HEK293 (cell line): ENCODE measurements around the gene MAL.

Experiments
- CTCF ChIP-seq: fragments of 450-650 bp; formaldehyde crosslinking; IDR thresholded peaks from 2 replicates; pipeline ENCODE4 v1.5.1; 2016; ENCODE audit warnings: missing biosample characterization, missing genetic modification characterization
- ELK4 ChIP-seq: IDR thresholded peaks from 2 replicates; pipeline ENCODE4 v1.6.1; 2011; ENCODE audit warnings: mild to moderate bottlenecking, low read depth, low read length, borderline replicate concordance
- GLI2 ChIP-seq: fragments of 450-650 bp; formaldehyde crosslinking; IDR thresholded peaks from 2 replicates; pipeline ENCODE4; 2017; ENCODE audit warnings: missing biosample characterization, missing genetic modification characterization, low read depth, borderline replicate concordance
- TCF7L2 ChIP-seq: IDR thresholded peaks from 2 replicates; pipeline ENCODE4 v1.6.1; 2011; ENCODE audit warnings: low read depth, mild to moderate bottlenecking, inconsistent platforms, low read length, moderate library complexity, borderline replicate concordance
- ZFP41 ChIP-seq: fragments of 450-650 bp; formaldehyde crosslinking; IDR thresholded peaks from 2 replicates; pipeline ENCODE4 v1.5.1; 2016; ENCODE audit warnings: missing biosample characterization, missing genetic modification characterization, borderline replicate concordance
- ZNF239 ChIP-seq: fragments of 450-650 bp; formaldehyde crosslinking; IDR thresholded peaks from 2 replicates; pipeline ENCODE4 v1.5.1; 2016; ENCODE audit warnings: missing biosample characterization, missing genetic modification characterization

GRCh38 chr2:95046371-95047112 is 21.0 kb downstream of the MAL start:
- TF ChIP-seq CTCF (tag by site-specific recombination) (no peak), GLI2 (no peak), TCF7L2 (no peak), ELK4 (no peak), ZNF239 (tag by site-specific recombination) (no peak), ZFP41 (tag by site-specific recombination) (no peak)
